CD14-positive monocyte (primary cell): Measurements from ENCODE around the gene BRIP1. TPM values are rescaled to one million over a fixed set of nuclear protein-coding genes. Genes with fewer than 3 reads are reported as not detected.
"Not testable (repeated sequence)": the region's sequence is repeated elsewhere in the genome, so short reads cannot be mapped to it uniquely, and the experiment has no call there.

Source experiments
- DNase-seq, 3 donors: peaks; one replicate each; pipeline ENCODE4 v3.0.0-alpha.2; 2011 to 2022
- H2AFZ ChIP-seq: 2 replicates; pipeline ENCODE4 v1.6.0; 2012; ENCODE audit warnings: mild to moderate bottlenecking, low read depth, low read length, inconsistent platforms; ENCODE audit not compliant: insufficient read depth, poor library complexity, severe bottlenecking
- H3K27ac ChIP-seq, 2 donors: 1 replicate in 1 of 2; 2 replicates in 1 of 2; pipeline ENCODE4 v1.5.1; 2012 to 2013; ENCODE audit warnings: low read length in 2 of 2, control low read depth in 1 of 2, inconsistent platforms in 1 of 2, low read depth in 1 of 2, mild to moderate bottlenecking in 1 of 2
- H3K27me3 ChIP-seq, 2 donors: one replicate each; pipeline versions ENCODE4 v1.6.0 to v1.6.1; 2011 to 2013; ENCODE audit warnings: low read length in 2 of 2; ENCODE audit not compliant: control insufficient read depth in 2 of 2, insufficient read depth in 2 of 2
- H3K36me3 ChIP-seq, 2 donors: replicated peaks in 1 of 2; 1 replicate in 1 of 2; 2 replicates in 1 of 2; pipeline versions ENCODE4 v1.5.1 to v1.6.1; 2012 to 2013; ENCODE audit warnings: low read length in 2 of 2, control low read depth in 1 of 2, inconsistent platforms in 1 of 2, mild to moderate bottlenecking in 1 of 2; ENCODE audit not compliant: insufficient read depth in 2 of 2, control insufficient read depth in 1 of 2
- H3K4me1 ChIP-seq, 2 donors: 1 replicate in 1 of 2; 2 replicates in 1 of 2; pipeline versions ENCODE4 v1.5.1 to v1.6.1; 2012 to 2013; ENCODE audit warnings: low read length in 2 of 2, control low read depth in 1 of 2, inconsistent platforms in 1 of 2, mild to moderate bottlenecking in 1 of 2, moderate library complexity in 1 of 2; ENCODE audit not compliant: insufficient read depth in 2 of 2, control insufficient read depth in 1 of 2
- H3K4me2 ChIP-seq: replicated peaks from 2 replicates; pipeline ENCODE3; 2012; ENCODE audit warnings: low read length, moderate library complexity, mild to moderate bottlenecking; ENCODE audit not compliant: poor library complexity, severe bottlenecking; ENCODE audit errors: extremely low read depth
- H3K4me3 ChIP-seq, 3 experiments: fragments of 200-600 bp in 1 of 3; sonication (generic) in 1 of 3; replicated peaks in 1 of 3; 1 replicate in 2 of 3; 2 replicates in 1 of 3; pipeline ENCODE4 v1.5.1; 2011 to 2013; ENCODE audit warnings: low read length in 3 of 3, mild to moderate bottlenecking in 3 of 3, control low read depth in 2 of 3, low read depth in 2 of 3, inconsistent platforms in 1 of 3, moderate library complexity in 1 of 3
- H3K79me2 ChIP-seq: 2 replicates; pipeline ENCODE4 v1.6.0; 2012; ENCODE audit warnings: mild to moderate bottlenecking, control low read depth, inconsistent platforms, low read length, moderate library complexity; ENCODE audit not compliant: insufficient read depth
- H3K9ac ChIP-seq: 2 replicates; pipeline ENCODE4 v1.6.0; 2017; ENCODE audit warnings: low read length, mild to moderate bottlenecking; ENCODE audit not compliant: insufficient read depth, poor library complexity, severe bottlenecking
- H3K9me3 ChIP-seq, 2 donors: replicated peaks in 1 of 2; 1 replicate in 1 of 2; 2 replicates in 1 of 2; pipeline versions ENCODE4 v1.5.1 to v1.6.1; 2012 to 2013; ENCODE audit warnings: low read length in 2 of 2, control low read depth in 1 of 2; ENCODE audit not compliant: control insufficient read depth in 1 of 2, insufficient read depth in 1 of 2
- H4K20me1 ChIP-seq: 2 replicates; pipeline ENCODE4 v1.6.0; 2012; ENCODE audit warnings: mild to moderate bottlenecking, low read length, control low read depth, moderate library complexity; ENCODE audit not compliant: insufficient read depth
- H3K27ac Mint-ChIP-seq, 7 donors: one replicate each; pipeline ENCODE4 v1.8.0; 2020; ENCODE audit warnings: mild to moderate bottlenecking in 7 of 7, mixed read lengths in 7 of 7, moderate library complexity in 6 of 7, inconsistent platforms in 2 of 7
- H3K27me3 Mint-ChIP-seq, 3 donors: one replicate each; pipeline ENCODE4 v1.8.0; 2021 to 2022; ENCODE audit warnings: low read depth in 3 of 3, mild to moderate bottlenecking in 3 of 3, mixed read lengths in 3 of 3, moderate library complexity in 3 of 3, inconsistent platforms in 1 of 3
- H3K36me3 Mint-ChIP-seq, 2 donors: one replicate each; pipeline ENCODE4 v1.8.0; 2020; ENCODE audit warnings: mixed read lengths in 2 of 2, inconsistent platforms in 1 of 2, mild to moderate bottlenecking in 1 of 2
- H3K4me1 Mint-ChIP-seq: one replicate; pipeline ENCODE4 v1.8.0; 2020; ENCODE audit warnings: mild to moderate bottlenecking, mixed read lengths
- H3K4me3 Mint-ChIP-seq, 2 donors: one replicate each; pipeline ENCODE4 v1.8.0; 2020; ENCODE audit warnings: mild to moderate bottlenecking in 2 of 2, mixed read lengths in 2 of 2, moderate library complexity in 1 of 2
- H3K9me3 Mint-ChIP-seq, 7 donors: one replicate each; pipeline ENCODE4 v1.8.0; 2020 to 2022; ENCODE audit warnings: mixed read lengths in 7 of 7, mild to moderate bottlenecking in 6 of 7, moderate library complexity in 6 of 7, inconsistent platforms in 2 of 7
- WGBS: methylation state at CpG from one replicate; pipeline ENCODE4 v1.1.5; 2013; ENCODE audit warnings: missing lambda C conversion rate; ENCODE audit not compliant: insufficient coverage; 5-methylcytosine and 5-hydroxymethylcytosine counted together
- intact Hi-C, 2 donors: fragments of 100-400 bp; cut with micrococcal nuclease; formaldehyde crosslinking; loops; one replicate each; pipeline versions ENCODE4 v1.15.0 to v1.15.1; 2023
- polyA plus RNA-seq, 3 donors: library from polyadenylated mRNA; depleted of rRNA in 1 of 3; unstranded in 2 of 3; stranded (reverse) in 1 of 3; fragments of 300-500 nt in 2 of 3; fragments of >200 nt in 1 of 3; fragmentation: Illumina TruSeq in 2 of 3; gene quantifications; 1 replicate in 2 of 3; 2 replicates in 1 of 3; pipeline ENCODE4 v1.2.3, GENCODE V29; 2012 to 2021
- TF ChIP-seq, protein P1 (sequence below): fragments of 200-600 bp; IDR thresholded peaks from one replicate; pipeline ENCODE4 v1.8.0; 2022; ENCODE audit warnings: antibody characterized with exemption, mild to moderate bottlenecking

BRIP1 gene
- polyA plus RNA-seq, 3 donors, result 0.11 to 0.12 TPM; not detected in 1

DNA sequence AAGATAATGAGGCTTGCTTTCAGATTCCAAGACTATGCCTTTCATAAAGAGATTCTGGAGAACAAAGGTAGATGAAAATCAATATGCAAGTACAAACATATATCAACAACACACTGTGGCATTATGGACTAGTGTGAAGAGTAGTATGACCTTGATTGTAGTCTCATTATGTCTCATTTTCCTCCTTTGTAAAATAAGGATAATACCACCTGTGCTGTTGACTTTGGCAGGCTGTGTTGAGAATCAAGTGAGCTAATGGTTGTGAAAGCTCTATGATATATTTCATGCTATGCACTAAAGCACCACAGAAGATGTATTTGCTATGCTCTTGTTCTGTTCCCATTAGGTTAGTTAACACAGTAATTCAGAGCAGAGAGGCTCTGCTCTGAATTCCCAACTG, 193.8 kb downstream of the BRIP1 start:
- Histone ChIP-seq H3K27ac (no peak overlapping the region), H2AFZ (no peak overlapping the region), H3K4me3 (no peak overlapping the region), H3K36me3 (no peaks in the 10 kb centered on the region), H3K9me3 (no peaks in the 10 kb centered on the region), H4K20me1 (no peaks in the 10 kb centered on the region), H3K27me3 (no peaks in the 10 kb centered on the region), H3K9ac (no peak overlapping the region), H3K4me1 (no peaks in the 10 kb centered on the region), H3K79me2 (no peaks in the 10 kb centered on the region), H3K4me2 (no peak overlapping the region)
- intact Hi-C loops, result no loop called here
- TF ChIP-seq, protein P1, sequence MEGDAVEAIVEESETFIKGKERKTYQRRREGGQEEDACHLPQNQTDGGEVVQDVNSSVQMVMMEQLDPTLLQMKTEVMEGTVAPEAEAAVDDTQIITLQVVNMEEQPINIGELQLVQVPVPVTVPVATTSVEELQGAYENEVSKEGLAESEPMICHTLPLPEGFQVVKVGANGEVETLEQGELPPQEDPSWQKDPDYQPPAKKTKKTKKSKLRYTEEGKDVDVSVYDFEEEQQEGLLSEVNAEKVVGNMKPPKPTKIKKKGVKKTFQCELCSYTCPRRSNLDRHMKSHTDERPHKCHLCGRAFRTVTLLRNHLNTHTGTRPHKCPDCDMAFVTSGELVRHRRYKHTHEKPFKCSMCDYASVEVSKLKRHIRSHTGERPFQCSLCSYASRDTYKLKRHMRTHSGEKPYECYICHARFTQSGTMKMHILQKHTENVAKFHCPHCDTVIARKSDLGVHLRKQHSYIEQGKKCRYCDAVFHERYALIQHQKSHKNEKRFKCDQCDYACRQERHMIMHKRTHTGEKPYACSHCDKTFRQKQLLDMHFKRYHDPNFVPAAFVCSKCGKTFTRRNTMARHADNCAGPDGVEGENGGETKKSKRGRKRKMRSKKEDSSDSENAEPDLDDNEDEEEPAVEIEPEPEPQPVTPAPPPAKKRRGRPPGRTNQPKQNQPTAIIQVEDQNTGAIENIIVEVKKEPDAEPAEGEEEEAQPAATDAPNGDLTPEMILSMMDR, result no peak
- Mint-ChIP-seq H3K27me3 (peaks cover 0 to 3% (median 0%) of the 10 kb centered on the region in 3 donors), H3K36me3 (no peaks in the 10 kb centered on the region), H3K4me3 (no peak overlapping the region), H3K27ac (no peak overlapping the region), H3K4me1 (no peaks in the 10 kb centered on the region), H3K9me3 (peaks cover 0 to 12% (median 4%) of the 10 kb centered on the region in 7 donors)
- no peak for DNase-seq

DNA sequence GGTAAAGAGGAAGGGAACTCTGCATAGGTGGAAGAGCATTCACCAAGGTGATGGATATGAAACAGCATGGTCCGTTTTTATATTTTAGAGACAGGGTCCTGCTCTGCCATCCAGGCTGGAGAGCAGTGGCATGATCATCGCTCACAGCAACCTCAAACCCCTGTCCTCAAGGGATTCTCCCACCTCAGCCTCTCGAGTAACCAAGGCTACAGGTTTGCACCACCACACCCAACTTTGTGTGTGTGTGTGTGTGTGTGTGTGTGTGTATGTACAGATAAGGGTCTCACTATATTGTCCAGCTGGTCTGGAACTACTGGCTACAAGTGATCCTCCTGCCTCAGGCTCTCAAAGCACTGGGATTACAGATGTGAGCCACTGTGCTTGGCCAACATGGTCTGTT, 194.8 kb downstream of the BRIP1 start:
- Histone ChIP-seq H3K27ac (no peak overlapping the region), H2AFZ (no peak overlapping the region), H3K9me3 (no peaks in the 10 kb centered on the region), H3K79me2 (no peaks in the 10 kb centered on the region), H4K20me1 (no peaks in the 10 kb centered on the region), H3K4me1 (no peaks in the 10 kb centered on the region), H3K27me3 (no peaks in the 10 kb centered on the region), H3K4me2 (no peak overlapping the region), H3K9ac (no peak overlapping the region), H3K4me3 (no peak overlapping the region), H3K36me3 (no peaks in the 10 kb centered on the region)
- Mint-ChIP-seq H3K9me3 (peaks cover 0 to 15% (median 4%) of the 10 kb centered on the region in 7 donors), H3K4me3 (no peak overlapping the region), H3K36me3 (no peaks in the 10 kb centered on the region), H3K4me1 (no peaks in the 10 kb centered on the region), H3K27ac (no peak overlapping the region), H3K27me3 (peaks cover 0 to 4% (median 3%) of the 10 kb centered on the region in 3 donors)
- WGBS, result 80% methylated on average over 1 of the region's 3 CpGs
- intact Hi-C loops, result no loop called here
- TF ChIP-seq, protein P1, result no peak
- DNase-seq, result no peak

DNA sequence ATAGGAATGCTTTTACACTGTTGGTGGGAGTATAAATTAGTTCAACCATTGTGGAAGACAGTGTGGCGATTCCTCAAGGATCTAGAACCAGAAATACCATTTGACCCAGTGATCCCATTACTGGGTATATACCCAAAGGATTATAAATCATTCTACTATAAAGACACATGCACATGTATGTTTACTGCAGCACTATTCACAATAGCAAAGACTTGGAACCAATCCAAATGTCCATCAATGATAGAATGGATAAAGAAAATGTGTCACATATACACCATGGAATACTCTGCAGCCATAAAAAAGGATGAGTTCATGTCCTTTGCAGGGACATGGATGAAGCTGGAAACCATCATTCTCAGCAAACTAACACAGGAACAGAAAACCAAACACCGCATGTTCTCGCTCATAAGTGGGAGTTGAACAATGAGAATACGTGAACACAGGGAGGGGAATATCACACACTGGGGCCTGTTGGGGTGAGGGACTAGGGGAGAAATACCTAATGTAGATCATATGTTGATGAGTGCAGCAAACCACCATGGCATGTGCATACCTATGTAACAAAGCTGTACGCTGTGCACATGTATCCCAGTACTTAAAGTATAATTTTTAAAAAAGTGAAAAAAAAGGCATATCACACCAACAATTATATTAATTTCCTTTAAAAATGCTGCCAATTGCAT, 196.8 kb downstream of the BRIP1 start:
- WGBS, result no CpG with 5 or more reads among the region's 5 CpGs
- H3K9me3 ChIP-seq, intact Hi-C loops, H4K20me1 ChIP-seq, H3K27me3 Mint-ChIP-seq, H3K27me3 ChIP-seq, H3K4me1 ChIP-seq, H3K4me1 Mint-ChIP-seq, H3K4me3 Mint-ChIP-seq, H3K4me2 ChIP-seq, H2AFZ ChIP-seq, H3K79me2 ChIP-seq, DNase-seq, H3K4me3 ChIP-seq, H3K27ac ChIP-seq, H3K9ac ChIP-seq, H3K36me3 Mint-ChIP-seq, H3K36me3 ChIP-seq, H3K27ac Mint-ChIP-seq: not testable (repeated sequence)
- H3K9me3 Mint-ChIP-seq, result peaks cover 0 to 15% (median 4%) of the 10 kb centered on the region in 7 donors
